ENCODE measurements around the gene FLNC. TPM values are rescaled to one million over a fixed set of nuclear protein-coding genes. Genes with fewer than 3 reads are reported as not detected.

The FLNC gene
- total and polyA plus RNA-seq, 10 donors: 0.21 to 1.8 (median 0.66) TPM

DNA sequence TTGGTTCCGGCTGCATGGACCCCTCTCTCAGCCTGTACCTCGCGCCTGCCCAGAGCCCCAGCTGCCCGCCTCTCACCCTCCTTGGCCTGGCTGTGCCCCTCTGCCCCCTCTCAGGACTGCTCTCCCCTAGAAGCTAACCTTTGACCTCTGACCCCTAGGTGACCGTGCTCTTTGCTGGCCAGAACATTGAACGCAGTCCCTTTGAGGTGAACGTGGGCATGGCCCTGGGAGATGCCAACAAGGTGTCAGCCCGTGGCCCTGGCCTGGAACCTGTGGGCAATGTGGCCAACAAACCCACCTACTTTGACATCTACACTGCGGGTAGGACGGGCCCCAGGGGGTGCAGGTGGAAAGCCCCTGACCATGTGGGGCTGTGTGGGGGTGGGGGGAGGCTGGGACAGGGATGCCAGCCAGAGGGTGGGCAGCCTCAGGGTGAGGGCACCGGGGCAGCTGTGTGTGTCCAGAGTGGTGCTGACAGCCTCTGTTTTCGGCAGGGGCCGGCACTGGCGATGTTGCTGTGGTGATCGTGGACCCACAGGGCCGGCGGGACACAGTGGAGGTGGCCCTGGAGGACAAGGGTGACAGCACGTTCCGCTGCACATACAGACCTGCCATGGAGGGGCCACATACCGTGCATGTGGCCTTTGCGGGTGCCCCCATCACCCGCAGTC is 8.0 kb downstream of the FLNC start:
- no peak overlapping the region for H3K27ac ChIP-seq
- intact Hi-C loops (cut with DNase I; ENCODE audit: low total_unique reads): no loop called here
- no peaks in the 10 kb centered on the region for H3K9me3 ChIP-seq
- no peaks in the 10 kb centered on the region for H3K36me3 ChIP-seq
- DNase-seq: no peak
- TF ChIP-seq POLR2AphosphoS5 (IDR thresholded peaks at IDR 0.05): no peak
- TF ChIP-seq POLR2A (IDR thresholded peaks at IDR 0.05): no peak
- no peak for TF ChIP-seq CTCF (IDR thresholded peaks at IDR 0.05 in 8 of 11, conservative IDR thresholded peaks at IDR 0.05 in 3 of 11)
- H3K4me1 ChIP-seq: peaks cover 0 to 7% (median 2%) of the 10 kb centered on the region in 6 donors
- H3K27me3 ChIP-seq (replicated peaks in 1 of 7): peaks cover 0 to 7% (median under 1%) of the 10 kb centered on the region in 7 donors
- H3K4me3 ChIP-seq: no peak overlapping the region
- WGBS, 5 donors: 75 to 94% (median 89%) methylated on average over 15 to 22 of the region's 22 CpGs

DNA sequence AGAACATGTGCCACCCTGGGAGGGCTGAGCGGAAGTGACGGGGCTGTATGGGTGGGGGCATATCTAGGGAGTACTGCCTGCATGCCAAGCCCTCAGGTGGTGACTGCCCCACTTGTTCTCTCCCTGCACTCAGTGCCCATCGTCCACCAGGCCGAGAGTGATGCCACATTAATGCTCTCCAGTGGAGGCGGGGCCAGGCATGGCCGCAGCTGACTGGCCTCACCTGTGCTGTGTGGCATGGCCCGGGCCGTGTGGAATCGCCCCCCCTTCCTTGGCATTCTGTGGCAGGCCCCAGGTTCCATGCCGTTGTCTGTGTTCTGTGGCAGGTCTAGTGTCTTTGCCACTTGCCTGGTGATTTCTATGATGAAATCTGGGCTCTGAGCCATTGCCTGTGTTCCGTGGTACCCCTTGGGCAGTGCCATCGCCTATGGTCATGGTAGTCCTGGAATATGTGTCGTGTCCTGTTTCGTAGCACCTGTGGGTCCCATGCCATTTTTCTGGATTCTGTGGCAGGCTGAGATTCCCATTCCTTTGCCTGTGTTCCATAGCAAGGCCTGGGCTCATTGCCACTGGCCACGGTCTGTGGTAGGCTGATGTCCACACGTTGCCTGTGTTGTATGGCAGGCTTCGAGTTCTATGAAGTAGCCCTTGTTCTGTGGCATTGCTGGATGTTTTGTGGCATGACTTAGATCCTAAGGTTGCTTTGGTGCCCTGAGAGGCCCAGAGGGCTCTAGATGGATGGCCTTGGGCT is 8.9 kb downstream of the FLNC start:
- no peak overlapping the region for H3K27ac ChIP-seq
- peaks cover 0 to 7% (median 2%) of the 10 kb centered on the region in 6 donors for H3K4me1 ChIP-seq
- H3K9me3 ChIP-seq: no peaks in the 10 kb centered on the region
- TF ChIP-seq POLR2A (IDR thresholded peaks at IDR 0.05) (no peak), CTCF (IDR thresholded peaks at IDR 0.05 in 8 of 11, conservative IDR thresholded peaks at IDR 0.05 in 3 of 11) (no peak), POLR2AphosphoS5 (IDR thresholded peaks at IDR 0.05) (no peak)
- no peaks in the 10 kb centered on the region for H3K36me3 ChIP-seq
- WGBS, 5 donors: 87 to 94% (median 92%) methylated on average over 17 of the region's 17 CpGs
- H3K27me3 ChIP-seq (replicated peaks in 1 of 7): no peaks in the 10 kb centered on the region
- intact Hi-C loops (cut with DNase I; ENCODE audit: low total_unique reads): no loop called here
- no peak overlapping the region for H3K4me3 ChIP-seq
- no peak for DNase-seq

DNA sequence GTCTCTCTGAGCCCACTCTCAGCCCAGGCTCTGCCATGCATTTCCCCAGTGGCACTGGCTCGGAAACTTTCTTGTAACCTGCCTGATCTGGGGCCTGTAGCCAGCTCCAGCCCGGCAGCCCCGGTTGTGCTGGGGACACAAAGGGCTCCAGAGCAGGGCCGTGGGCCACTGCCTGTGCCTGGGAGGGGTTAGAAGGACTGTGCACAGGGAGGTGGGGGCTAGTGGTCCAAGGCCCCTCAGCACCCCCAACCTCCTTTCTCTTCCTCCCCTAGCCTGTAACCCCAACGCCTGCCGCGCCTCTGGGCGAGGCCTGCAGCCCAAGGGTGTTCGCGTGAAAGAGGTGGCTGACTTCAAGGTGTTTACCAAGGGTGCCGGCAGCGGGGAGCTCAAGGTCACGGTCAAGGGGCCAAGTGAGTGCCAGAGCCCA is 9.6 kb downstream of the FLNC start:
- no peaks in the 10 kb centered on the region for H3K36me3 ChIP-seq
- no peaks in the 10 kb centered on the region for H3K27me3 ChIP-seq (replicated peaks in 1 of 7)
- intact Hi-C loops (cut with DNase I; ENCODE audit: low total_unique reads): no loop called here
- no peak overlapping the region for H3K4me3 ChIP-seq
- WGBS, 5 donors: 69 to 88% (median 86%) methylated on average over 6 to 13 of the region's 13 CpGs
- no peaks in the 10 kb centered on the region for H3K9me3 ChIP-seq
- H3K27ac ChIP-seq: no peak overlapping the region
- peaks cover 0 to 7% (median 2%) of the 10 kb centered on the region in 6 donors for H3K4me1 ChIP-seq
- TF ChIP-seq CTCF (IDR thresholded peaks at IDR 0.05 in 8 of 11, conservative IDR thresholded peaks at IDR 0.05 in 3 of 11): no peak
- TF ChIP-seq POLR2AphosphoS5 (IDR thresholded peaks at IDR 0.05): no peak
- TF ChIP-seq POLR2A (IDR thresholded peaks at IDR 0.05): no peak
- DNase-seq: no peak
